GM20431 (cell line): ENCODE measurements around the gene RNF224.

Experiments
- in situ Hi-C: fragments of 300-500 bp; cut with MseI, MboI; formaldehyde crosslinking; loops from one replicate; pipeline ENCODE4 v1.15.0; 2020; ENCODE audit warnings: low sequenced_read_pairs; ENCODE audit not compliant: unreplicated experiment

Gene RNF224

DNA sequence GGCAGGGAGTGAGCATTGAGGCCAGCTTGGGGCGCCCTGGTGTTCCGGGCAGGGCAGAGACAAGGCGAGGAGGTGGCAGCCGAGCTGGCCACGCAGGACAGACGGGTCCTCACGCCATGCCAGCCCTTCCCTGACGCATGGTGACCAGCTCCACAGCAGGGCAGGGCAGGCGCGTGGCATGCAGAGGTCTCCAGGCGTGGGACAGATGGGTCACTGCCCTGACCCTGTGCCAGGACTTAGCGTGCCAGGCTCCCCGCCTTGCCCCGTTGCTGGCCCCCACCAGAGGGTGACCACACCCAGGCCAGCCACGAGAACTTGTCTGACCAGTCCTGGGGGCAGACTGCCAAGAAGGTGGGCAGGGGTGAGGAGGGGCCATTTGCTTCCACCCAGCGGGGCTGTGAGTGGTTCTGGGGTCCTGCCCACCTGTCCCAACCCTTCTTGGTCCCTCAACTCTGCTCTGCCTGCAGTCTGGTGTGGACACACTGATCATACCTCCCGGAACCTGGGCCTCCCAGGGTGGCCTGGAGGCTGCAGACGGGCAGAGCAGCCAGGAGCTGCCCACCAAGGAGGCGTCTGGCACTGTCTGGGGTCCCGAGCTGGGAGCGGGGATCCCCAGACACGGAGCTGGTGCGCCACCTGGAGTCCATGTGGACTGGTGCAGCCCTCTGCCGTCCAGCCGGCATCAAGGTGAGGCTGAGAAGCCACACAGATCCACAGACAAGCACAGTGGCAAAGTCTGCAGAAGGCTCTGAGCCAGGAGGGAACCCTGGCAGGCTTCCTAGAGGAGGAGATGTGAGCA, at the start of gene RNF224:
TSS of gene RNF224 (plus strand) at position 449 of the 799 bp plus-strand sequence. CDS start 834 bp downstream, outside the sequence.
- in situ Hi-C loops, result loop anchor here (10.0 kb wide), 1 partner anchor 102 kb away; no protein-coding TSS in a partner anchor

GRCh38 chr9:137178201-137178938, 48.9 kb upstream of the RNF224 start:
- in situ Hi-C loops, result no loop called here

DNA sequence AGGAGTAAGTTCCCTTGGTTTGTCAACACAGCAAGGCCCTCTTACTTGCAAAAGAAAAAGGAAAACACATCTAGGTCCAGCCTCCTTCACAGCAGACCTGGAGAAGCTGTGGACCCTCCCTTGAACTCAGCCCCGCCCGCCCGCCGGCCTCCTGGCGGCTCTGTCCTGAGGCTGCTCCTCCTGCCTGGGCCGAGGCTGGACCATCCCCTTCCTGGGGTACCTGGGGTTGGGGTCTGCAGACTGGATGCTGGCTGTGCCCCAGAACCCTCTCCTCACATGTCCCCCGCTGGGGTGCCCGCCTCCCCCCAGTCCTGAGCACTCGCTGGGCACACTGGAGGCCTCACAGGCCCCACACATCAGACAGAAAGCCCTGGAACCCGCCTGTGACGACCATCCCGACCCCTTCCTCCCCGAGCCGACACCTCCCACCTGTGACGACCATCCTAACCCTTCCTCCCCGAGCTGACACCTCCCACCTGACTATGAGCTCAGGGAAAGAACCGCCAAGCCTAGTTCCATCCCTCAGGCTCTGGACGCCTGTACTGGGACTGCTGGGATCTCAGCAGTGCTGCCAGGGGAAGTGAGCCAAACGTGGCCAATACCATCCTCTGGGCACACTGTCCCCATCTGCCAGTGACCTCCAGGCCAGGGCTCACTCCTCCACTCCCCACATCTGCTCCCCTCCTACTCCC, 48.2 kb upstream of the RNF224 start:
- in situ Hi-C loops, result no loop called here

DNA sequence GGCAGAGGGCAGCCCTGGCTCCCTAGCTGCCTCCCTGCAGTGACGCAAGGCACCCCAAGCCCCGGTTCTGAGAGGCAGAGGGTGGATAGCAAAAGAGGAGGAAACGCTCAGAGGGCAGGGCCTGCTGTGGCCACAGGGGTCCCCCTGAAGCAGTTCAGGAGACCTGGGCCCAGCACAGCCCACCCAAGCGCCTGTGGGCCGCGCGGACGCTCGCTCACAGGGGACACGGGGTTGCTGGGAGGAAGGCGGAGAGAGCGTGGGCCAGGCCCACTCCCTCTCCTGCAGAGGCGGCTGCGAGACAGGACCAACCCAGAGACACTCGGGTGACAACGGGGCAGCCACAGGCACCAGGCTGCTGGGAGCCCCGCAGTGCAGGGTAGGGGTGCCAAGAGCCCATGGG, 47.5 kb upstream of the RNF224 start:
- in situ Hi-C loops, result no loop called here

DNA sequence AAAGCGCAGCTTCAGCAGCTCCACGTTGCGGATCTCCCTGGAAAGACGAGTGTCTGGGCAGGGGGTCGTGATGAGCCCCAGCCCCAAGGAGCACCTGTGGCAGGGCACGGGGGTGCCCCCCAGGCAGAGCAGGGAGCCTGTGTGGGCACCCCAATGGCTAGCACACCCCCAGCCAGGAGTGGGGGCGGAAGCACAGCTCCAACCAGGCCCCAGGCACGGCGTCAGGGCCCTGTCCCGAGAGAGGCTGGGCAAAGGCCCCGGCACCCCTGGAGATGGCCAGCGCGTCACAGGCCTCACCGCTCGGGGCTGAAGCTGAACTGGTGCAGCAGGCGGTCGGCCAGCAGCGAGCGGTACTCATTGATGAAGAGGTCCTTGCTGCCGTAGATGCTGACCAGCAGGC, 46.8 kb upstream of the RNF224 start:
- in situ Hi-C loops, result no loop called here

DNA sequence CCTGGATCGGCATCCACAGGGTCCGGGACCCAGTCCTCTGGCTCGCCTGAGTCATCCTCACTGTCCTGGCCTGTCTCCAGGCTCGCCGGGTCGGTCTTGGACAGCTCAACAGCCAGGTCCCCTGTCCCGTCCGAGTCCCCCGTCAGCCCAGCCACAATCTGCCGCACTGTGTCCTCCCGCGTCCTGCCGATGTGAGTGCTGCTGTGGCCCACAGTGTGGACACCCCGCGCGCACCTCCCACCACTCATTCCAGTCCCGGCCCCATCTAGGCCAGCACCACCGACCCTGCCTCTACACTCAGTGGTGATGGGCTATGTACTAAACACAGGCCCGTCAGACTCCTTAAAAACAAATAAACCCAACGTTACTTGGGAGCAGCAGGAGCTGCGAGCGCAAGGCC, 45.6 kb upstream of the RNF224 start:
- in situ Hi-C loops, result no loop called here

DNA sequence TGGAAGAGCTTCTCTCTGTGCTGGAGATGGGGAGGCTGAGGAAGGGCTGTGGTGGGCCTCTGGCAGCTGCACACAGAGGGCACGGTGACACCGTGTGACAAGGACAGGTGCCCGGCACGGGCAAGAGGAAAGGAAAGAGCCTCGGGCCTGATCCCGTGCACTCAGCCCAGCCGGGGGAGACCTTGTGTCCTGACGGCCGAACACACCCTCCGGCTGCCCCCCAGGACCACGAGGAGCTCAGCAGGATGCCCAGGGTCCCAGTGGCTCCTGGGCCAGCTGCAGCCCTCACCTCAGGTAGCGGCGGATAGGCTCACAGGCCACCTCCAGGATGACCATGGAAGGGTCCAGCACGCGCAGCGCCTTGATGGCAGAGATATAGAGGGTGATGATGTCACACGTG, 44.5 kb upstream of the RNF224 start:
- in situ Hi-C loops, result no loop called here

DNA sequence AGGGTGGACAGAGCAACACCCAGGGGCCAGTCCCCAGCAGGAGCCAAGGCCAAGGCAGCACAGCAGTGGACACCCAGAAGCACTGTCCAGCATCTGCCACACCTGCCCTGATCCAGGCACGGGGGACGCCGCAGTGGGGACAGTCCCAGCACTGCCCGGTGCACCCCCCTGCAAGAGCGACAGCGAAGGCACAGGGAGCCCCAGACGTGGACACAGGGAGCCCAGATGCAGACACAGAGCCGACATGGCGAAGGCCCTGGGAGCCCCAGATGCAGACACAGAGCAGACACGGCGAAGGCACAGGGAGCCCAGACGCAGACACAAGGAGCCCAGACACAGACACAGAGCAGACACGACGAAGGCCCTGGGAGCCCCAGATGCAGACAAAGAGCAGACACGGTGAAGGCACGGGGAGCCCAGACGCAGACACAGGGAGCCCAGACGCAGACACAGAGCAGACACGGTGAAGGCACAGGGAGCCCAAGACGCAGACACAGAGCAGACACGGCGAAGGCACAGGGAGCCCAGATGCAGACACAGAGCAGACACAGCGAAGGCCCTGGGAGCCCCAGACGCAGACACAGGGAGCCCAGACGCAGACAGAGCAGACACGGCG, 43.2 kb upstream of the RNF224 start:
- in situ Hi-C loops, result no loop called here

DNA sequence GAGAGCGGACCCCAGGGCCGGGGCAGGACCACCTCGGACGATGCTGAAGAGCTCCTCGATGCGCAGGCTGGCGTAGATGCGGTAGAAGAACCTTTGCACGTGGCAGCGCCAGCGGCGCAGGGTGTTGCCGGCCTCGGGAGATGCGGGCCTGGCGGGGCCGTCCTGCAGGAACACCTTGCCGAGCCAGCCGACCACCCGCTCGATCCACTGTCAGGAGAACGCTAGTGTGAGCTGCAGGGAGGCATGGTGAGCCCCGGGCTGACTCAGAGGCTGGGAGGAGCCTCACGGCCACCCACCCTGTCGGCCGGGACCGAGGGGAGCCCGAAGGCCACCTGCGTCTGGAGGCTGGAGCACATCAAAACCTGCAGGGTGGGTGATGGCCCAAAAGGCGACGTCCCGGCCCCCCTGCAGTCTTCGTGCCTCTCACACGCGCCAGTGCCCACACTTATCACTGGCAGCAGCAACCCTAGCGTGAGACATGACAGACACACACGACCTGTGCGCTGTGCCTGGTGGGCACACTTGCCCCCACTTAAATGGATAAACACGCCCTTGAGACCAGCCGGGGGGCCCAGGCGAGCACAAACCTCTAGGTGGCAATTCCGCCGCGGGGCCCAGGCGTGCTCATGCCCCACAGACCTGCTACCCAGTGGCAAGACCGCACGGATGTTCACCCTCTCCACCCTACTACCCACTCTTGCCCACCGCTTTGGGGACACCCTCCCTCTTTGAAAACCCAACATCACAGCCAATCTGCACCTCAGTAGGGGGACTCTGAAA, 42.2 kb upstream of the RNF224 start:
- in situ Hi-C loops, result no loop called here

DNA sequence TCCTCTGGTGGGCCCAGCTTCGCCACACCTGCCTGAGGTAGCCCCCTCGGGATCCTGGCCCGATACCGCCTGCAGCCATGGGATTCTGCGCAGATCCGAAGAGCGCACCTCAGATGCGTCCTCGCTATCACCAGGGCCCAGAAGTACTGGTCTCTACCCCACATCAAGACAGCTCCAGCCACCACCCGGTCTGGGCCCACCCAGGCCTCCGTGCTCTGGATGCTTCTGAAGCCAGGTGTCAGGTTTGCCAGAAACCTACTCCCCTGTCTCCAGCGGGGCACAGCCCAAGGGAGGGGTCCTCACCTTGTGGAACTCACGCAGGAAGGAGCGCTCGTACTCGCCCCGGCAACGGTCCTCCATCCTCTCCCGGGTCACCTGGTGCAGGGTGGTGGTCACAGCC, 41.4 kb upstream of the RNF224 start:
- in situ Hi-C loops, result no loop called here

DNA sequence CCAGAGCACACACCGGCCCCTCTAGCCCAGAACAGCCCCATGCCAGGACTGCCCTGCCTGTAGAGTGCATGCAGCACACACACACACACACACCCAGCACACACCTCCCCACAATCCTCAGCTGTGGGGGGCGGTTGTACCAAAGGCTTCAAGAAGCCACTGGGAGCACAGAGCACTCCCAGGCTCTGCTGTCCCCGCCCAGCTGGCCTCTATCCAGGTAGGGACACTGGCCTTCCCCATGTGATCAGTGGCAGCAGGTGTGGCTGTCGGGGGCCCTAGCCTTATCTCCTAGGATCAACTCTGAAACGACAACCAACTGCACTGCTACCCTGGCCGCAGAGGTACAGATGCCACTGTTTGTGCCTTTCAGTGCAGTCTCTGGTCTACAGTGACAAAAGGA, 40.9 kb upstream of the RNF224 start:
- in situ Hi-C loops, result no loop called here

GRCh38 chr9:137187386-137187785, 39.9 kb upstream of the RNF224 start:
- in situ Hi-C loops, result no loop called here

- in situ Hi-C loops, result no loop called here
Observed at GRCh38 chr9:137188086-137188489, 39.2 kb upstream of the RNF224 start.

DNA sequence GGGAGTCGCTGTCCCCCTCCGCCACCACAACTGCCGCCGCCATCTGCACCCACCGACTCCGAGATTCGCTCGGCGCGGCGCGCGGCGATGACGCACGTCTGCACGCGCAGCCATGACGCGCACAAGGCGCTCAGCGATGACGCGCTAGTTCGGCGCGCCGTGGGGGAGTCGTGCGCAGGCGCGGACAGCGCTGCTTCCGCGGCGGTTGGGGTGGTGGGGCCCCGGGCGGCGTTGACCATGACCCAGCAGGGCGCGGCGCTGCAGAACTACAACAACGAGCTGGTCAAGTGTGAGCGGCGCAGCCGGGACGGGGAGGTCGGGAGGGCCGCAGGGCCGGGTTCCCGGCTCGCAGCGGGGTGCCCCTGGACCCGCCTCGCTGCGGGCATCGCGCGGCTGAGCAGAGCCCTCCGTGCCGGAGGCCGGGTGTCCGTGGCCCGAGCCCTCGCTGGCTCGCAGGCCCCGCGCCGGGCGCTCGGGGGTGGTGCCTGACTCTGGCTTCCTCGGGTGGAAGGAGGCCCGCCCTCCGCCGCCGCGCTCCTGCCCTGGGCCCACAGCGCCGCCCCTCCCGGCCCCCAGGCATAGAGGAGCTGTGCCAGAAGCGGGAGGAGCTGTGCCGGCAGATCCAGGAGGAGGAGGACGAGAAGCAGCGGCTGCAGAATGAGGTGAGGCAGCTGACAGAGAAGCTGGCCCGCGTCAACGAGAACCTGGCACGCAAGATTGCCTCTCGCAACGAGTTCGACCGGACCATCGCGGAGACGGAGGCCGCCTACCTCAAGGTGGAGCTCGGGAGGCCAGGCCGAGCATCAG, 38.6 kb upstream of the RNF224 start, which contains the start of the genes ANAPC2 and SSNA1:
TSS of gene ANAPC2 (minus strand) at position 71 of the 807 bp plus-strand sequence. CDS start at position 43, 28 bp downstream.
TSS of gene SSNA1 (plus strand) at position 187 of the 807 bp plus-strand sequence. CDS start at position 238, 51 bp downstream.
- in situ Hi-C loops, result no loop called here

DNA sequence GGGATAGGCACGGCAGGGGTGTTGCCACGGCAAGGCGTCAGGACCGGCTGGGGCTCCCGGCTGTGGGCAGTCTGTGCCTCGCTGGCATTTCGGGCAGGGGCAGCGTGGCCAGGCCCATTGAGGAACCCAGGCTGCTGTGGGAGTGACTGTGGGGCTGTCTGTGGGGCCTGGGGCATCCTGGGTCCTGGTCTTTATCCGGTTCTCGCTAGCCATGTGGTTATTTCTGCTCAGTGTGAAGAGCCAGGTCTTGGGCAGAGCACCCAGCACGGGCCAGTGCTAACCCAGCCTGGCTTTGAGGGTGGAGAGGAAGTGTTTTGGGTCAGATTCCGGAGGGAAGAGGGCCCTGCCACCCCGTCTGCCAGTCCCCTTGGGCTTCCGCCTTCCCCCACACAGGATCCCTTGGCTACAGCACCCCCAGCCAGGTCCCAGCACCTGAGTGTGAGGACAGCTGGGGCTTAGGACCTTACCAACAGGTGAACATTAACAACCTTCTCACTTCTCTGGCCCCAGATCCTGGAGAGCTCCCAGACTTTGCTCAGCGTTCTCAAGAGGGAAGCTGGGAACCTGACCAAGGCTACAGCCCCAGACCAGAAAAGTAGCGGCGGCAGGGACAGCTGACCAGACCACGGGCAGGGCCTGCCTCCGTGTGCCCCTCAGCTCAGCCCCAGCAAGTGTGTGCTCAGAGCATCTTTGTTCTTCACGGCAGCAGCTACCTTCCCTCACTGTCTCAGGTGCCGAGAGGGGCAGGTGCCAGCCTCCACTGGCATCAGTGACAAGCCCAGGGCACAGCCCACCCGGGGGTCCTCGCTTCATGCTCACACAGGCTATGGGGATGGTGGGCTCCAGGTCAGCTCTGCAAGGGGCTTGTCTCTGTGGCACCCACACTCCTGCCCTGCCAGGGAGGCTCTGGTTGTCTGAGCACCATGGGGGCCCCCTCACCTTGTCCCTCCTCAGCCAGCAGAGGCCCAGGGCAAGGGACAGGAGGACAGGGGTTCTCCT, 37.7 kb upstream of the RNF224 start:
- in situ Hi-C loops, result no loop called here

- in situ Hi-C loops, result no loop called here
Observed at GRCh38 chr9:137190315-137190856, 36.9 kb upstream of the RNF224 start.

- in situ Hi-C loops, result no loop called here
Observed at GRCh38 chr9:137191245-137191644, 36.1 kb upstream of the RNF224 start.
